Measurements from ENCODE around the gene PI4KB. TPM values are rescaled to one million over a fixed set of nuclear protein-coding genes. Genes with fewer than 3 reads are reported as not detected.
"Not testable (repeated sequence)": the region's sequence is repeated elsewhere in the genome, so short reads cannot be mapped to it uniquely, and the experiment has no call there.

Gene PI4KB
- total RNA-seq, 1 experiment from 2014 or later = 40.2 TPM

DNA sequence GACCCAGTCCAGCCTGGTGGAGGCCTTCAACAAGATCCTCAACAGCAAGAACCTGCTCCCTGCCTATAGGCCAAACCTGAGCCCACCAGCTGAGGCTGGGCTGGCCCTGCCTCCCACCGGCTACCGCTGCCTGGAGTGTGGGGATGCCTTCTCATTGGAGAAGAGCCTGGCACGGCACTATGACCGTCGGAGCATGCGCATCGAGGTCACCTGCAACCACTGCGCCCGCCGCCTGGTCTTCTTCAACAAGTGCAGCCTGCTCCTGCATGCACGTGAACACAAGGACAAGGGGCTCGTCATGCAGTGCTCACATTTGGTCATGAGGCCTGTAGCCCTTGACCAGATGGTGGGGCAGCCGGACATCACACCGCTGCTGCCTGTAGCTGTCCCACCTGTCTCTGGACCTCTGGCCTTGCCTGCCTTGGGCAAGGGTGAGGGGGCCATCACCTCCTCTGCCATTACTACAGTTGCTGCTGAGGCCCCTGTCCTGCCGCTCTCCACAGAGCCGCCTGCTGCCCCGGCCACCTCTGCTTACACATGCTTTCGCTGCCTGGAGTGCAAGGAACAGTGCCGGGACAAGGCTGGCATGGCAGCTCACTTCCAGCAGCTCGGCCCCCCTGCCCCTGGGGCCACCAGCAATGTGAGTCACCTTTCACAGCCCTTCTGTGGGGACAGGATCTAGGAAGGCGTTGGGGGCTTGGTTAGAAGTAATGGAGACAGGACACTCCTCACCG lies 39.3 kb downstream of the PI4KB start:
- DNase-seq (ENCODE audit: low read depth) = no peak

DNA sequence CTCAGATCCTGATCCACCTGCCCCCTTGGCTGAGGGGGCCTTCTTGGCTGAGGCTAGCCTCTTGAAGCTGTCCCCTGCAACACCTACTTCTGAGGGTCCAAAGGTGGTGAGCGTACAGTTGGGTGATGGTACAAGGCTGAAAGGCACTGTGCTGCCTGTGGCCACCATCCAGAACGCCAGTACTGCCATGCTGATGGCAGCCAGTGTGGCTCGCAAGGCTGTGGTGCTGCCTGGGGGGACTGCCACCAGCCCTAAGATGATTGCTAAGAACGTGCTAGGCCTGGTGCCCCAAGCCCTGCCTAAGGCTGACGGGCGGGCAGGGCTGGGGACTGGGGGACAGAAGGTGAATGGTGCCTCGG lies 39.9 kb downstream of the PI4KB start:
- in situ Hi-C loops (cut with HindIII; ENCODE audit: low pct_unique_long_range_greater_than_20kb, low sequenced_read_pairs) = no loop called here
- DNase-seq (ENCODE audit: low read depth) = no peak

More for the DNA sequence above, 39.3 kb downstream of the PI4KB start:
- in situ Hi-C loops (cut with HindIII; ENCODE audit: low pct_unique_long_range_greater_than_20kb, low sequenced_read_pairs) = no loop called here

DNA sequence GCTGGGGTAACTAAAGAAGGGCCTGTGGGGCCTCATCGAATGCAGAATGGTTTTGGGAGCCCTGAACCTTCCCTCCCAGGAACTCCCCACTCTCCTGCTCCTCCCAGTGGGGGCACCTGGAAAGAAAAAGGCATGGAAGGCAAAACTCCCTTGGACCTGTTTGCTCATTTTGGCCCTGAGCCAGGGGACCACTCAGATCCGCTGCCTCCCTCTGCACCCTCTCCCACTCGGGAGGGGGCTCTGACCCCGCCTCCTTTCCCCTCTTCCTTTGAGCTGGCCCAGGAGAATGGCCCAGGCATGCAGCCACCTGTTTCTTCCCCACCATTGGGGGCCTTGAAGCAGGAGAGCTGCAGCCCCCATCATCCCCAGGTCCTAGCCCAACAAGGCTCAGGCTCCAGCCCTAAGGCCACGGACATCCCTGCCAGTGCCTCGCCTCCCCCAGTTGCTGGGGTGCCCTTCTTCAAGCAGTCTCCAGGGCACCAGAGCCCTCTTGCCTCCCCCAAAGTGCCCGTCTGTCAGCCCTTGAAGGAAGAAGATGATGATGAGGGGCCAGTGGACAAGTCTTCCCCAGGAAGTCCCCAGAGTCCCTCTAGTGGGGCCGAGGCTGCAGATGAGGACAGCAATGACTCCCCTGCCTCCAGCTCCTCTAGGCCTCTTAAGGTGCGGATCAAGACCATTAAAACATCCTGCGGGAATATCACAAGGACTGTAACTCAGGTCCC lies 40.4 kb downstream of the PI4KB start:
- in situ Hi-C loops (cut with HindIII; ENCODE audit: low pct_unique_long_range_greater_than_20kb, low sequenced_read_pairs) = no loop called here
- no peak for DNase-seq (ENCODE audit: low read depth)

DNA sequence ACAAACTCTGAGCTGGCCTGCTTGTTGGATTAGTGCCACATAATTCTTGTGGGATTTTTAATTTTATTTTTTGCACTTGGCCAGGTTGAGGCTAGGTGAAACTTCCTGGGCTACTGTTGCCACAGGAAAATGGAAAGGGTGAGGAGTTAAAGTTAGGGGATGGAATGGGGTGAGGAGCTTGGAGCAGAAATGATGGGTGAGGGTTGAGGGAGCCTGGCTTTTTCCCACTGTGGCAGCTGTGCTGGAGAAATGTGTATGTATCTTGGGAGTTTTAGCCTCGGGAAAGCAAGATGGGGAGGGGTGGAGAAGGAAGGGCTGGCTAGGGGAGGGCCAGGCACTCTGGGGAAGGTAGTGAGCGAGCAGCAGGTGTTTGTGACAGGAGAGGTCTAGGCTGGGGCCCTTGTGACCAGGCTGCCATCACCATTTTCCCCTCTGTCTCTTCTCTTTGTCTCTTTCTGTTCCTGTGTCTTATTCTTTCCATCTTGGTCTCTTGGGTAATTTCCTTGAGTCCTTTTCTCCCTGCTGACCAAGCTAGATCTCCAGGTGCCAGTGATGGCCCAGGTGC lies 43.1 kb downstream of the PI4KB start:
- in situ Hi-C loops (cut with HindIII; ENCODE audit: low pct_unique_long_range_greater_than_20kb, low sequenced_read_pairs) = no loop called here
- DNase-seq (ENCODE audit: low read depth) = no peak

DNA sequence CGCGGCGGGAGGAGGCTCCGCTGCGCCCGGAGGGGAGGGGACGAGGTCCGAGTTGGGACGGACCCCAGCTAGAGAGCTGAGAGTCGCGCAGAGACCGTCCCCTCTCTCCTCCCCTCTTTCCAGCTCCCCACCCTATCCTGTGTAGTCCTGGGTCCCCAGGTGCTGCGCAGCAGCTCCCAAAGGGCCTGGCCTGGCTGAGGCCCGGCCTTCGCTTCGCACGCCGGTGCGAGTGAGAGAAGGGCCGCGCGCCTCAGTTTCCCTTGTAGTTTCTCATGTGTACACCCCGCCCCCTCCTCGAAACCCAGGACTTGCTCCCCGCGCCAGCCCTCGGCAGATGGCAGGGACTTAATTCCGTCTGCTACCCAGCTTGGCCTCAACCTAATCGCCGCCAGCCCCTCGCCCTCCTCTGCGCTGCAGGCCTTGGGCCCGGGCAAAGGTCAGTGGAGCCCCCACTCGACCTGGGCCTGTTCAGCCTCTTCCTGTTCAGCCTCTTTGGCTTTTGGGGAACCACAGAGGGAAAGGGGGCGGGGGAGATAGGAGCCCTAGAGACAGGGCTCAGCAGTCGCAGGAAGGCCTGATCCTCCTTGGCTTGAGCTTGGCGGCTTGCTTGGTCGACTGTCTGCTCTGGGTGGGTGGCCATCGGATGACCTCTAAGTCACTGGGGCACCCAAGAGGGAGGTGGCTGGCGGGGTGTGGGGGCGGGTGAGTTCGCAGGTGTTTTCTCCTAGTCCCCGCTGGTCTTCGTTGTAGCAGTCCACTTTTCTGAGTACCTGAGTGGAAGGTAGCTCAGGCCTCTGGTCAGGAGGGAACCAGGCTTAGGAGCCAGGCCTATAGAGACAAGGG lies 44.1 kb downstream of the PI4KB start:
- DNase-seq (ENCODE audit: low read depth) = no peak
- in situ Hi-C loops (cut with HindIII; ENCODE audit: low pct_unique_long_range_greater_than_20kb, low sequenced_read_pairs) = no loop called here

DNA sequence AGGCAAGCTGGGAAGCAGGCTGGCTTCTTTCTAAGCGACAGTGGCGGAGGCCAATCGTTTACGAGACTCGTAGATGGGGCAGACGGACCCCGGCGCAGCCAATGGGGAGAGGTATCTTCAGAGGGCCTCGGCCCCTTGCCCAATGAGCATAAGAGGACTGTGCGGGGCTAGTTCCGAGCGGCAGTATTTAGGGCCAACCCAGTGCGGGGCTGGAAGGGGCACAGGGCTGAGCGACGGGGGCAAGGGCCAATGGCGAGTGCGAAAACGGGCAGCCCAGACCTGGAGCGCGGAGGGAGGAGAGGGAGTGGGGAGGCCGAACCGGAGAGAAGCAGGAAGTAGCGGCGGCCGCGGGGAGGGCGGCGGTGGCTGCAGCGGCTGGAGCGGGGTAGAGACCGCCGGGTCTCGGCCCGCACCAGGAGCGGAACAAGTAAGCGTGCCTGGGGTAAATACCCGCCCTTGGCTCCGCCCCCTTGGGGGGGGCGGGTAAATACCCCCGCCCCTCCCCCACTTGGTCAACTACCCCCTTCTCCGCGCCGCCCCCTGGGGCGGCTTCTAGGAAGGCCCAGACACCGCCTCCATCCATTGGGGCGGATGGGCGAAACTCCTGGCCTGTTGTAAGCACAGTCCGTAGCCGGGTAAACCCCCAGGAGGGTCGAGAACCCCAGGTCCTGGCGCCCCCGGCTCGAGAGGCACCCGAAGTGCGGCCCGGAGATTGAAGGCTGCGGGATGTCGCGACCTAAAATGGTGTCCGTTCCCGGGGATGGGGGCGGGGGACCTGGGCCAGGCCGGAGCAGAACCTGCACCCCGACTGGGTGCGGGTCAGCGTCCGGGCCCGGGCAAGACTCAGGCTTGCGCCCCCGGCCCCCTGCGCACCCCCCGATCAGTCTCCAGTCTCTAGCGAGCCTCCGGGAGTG lies 45.0 kb downstream of the PI4KB start, which contains the start of gene ZNF687:
ZNF687 (plus strand) TSS at position 331 of the 914 bp plus-strand sequence. CDS start 3,993 bp downstream, outside the sequence.
- in situ Hi-C loops (cut with HindIII; ENCODE audit: low pct_unique_long_range_greater_than_20kb, low sequenced_read_pairs) = no loop called here
- DNase-seq (ENCODE audit: low read depth) = peak; percentile 100

DNA sequence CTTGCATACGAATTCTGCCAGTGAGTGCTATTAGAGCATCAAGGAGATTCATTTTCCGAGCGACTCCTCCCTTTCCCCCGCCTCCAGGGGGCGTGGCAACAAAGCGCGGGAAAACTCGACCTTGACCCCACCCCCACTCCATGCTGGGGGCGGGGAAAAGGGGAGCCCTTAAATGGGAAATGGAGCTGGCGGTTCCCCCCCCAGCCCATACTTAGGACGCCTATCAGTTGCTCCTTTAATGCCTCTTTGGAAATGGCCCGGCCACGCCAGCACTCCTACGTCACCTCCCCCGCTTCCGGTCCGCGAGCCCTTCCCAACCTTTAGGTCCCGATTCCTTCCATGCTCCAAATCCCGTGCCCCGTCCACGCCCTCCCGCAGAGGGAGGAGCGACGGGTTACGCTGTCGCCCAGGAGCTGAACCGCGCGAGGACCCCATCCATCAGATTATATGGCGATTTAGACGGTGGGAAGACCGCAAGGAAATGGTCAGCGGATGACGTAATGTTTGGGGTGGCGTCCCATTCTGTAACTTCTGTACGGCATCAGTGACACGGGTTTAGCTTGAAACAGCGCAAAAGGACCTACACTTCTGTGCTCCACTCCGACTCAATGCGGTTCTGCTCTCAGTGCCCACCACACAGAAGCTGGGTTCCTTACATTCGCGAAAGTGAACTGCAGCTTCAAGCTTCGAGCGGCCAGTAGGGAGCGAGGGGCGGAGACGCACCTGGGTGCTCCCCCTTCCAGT lies 45.8 kb downstream of the PI4KB start:
- in situ Hi-C loops (cut with HindIII; ENCODE audit: low pct_unique_long_range_greater_than_20kb, low sequenced_read_pairs) = no loop called here
- DNase-seq (ENCODE audit: low read depth) = peak; percentile 99

- DNase-seq (ENCODE audit: low read depth) = no peak
- in situ Hi-C loops (cut with HindIII; ENCODE audit: low pct_unique_long_range_greater_than_20kb, low sequenced_read_pairs) = no loop called here
Measured at GRCh38 chr1:151277249-151277648, 50.0 kb downstream of the PI4KB start.

DNA sequence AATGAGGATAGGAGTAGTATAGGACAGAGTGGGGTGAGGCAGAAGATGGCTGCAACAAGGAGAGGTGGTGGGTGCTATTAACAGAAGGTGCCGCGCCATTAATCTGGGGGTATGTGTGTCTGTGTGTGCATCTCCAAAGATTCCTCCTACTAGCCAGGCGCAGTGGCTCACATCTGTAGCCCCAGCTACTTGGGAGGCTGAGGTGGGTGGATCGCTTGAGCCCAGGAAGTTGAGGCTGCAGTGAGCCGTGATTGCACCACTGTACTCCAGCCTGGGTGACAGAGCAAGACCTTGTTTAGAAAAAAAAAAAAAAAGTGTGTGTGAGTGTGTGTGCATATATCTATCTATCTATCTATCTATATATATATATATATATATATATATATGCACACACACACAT lies 51.9 kb downstream of the PI4KB start:
- in situ Hi-C loops (cut with HindIII; ENCODE audit: low pct_unique_long_range_greater_than_20kb, low sequenced_read_pairs); DNase-seq (ENCODE audit: low read depth): not testable (repeated sequence)

DNA sequence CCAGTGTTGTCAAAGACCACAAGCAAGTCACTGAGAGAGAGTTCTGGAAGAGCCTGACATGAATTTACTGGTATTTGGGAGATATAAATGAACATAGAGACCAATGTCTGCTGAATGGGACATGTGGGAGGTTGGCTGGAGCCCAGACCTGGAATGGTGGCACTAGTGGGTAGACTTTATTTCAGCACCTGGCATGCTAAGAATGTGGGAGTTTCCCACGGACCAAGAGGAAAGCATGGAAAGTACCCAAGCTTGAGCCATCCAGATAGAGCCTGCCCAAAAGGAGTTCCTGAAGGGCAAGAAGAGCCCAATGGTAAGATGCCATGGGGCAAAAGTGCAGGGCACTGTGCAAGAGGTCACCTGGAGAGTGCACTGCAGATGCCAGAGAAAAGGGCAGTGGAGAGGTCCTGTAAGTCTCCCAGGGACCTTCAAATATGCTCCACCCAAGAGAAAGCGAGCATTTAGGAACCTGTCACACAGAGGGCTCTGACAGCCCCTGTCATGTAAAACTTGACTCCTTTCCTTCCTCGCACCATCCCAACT lies 53.2 kb downstream of the PI4KB start:
- no peak for DNase-seq (ENCODE audit: low read depth)
- in situ Hi-C loops (cut with HindIII; ENCODE audit: low pct_unique_long_range_greater_than_20kb, low sequenced_read_pairs) = no loop called here

DNA sequence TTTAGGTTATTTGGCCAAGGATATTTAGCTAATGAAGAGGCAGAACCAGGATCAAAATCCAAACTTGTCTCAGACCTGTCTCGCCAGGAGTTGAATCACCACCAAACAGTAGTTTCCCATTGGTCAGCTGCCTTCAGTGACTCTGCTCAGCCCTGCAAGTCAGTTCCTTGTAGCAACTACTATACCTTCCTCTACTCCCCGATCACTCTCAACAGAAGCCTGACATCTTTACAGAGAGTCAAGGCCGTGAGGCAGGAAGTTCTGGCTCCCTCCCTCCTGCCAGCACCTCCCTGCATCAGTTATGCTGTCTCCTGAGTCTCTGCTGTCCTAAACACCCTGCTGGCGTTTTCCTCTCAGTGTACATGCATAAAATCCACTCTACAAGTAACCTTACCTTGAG lies 59.5 kb downstream of the PI4KB start:
- in situ Hi-C loops (cut with HindIII; ENCODE audit: low pct_unique_long_range_greater_than_20kb, low sequenced_read_pairs) = no loop called here
- DNase-seq (ENCODE audit: low read depth) = no peak

GRCh38 chr1:151266821-151267220 lies 60.4 kb downstream of the PI4KB start:
- in situ Hi-C loops (cut with HindIII; ENCODE audit: low pct_unique_long_range_greater_than_20kb, low sequenced_read_pairs) = no loop called here

DNA sequence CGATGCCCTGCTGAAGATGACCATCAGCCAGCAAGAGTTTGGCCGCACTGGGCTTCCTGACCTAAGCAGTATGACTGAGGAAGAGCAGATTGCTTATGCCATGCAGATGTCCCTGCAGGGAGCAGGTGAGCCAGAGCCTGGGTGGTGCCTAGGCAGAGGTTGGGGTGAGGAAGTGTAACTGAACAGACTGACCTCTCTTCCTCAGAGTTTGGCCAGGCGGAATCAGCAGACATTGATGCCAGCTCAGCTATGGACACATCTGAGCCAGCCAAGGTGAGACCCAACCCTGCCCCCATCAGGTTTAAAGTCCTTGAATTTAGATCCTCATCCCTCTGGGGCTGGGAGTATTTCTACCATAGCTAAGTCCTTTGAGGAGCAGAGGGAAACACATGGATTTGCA lies 60.9 kb downstream of the PI4KB start:
- in situ Hi-C loops (cut with HindIII; ENCODE audit: low pct_unique_long_range_greater_than_20kb, low sequenced_read_pairs) = no loop called here
- DNase-seq (ENCODE audit: low read depth) = no peak

More at GRCh38 chr1:151266821-151267220, 60.4 kb downstream of the PI4KB start:
- DNase-seq (ENCODE audit: low read depth) = no peak

- in situ Hi-C loops (cut with HindIII; ENCODE audit: low pct_unique_long_range_greater_than_20kb, low sequenced_read_pairs) = no loop called here
- no peak for DNase-seq (ENCODE audit: low read depth)
Measured at GRCh38 chr1:151265446-151266236, 61.6 kb downstream of the PI4KB start.

DNA sequence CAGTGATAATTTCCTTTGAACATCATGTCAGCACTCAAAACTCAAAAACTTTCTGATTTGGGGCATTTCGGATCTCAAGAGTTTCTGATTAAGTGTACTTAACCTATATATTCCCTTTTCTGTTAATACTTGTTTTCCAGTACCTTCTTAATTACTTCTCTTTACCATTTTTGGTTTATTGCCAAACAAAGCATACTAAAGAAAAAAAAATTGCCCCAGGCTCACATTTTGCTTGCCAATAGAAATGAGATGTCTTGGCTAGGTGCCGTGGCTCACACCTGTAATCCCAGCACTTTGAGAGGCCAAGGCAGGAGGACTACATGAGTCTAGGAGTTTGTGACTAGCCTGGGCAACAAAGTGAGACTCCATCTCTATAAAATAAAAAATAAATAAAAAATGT lies 67.9 kb downstream of the PI4KB start:
- in situ Hi-C loops (cut with HindIII; ENCODE audit: low pct_unique_long_range_greater_than_20kb, low sequenced_read_pairs) = no loop called here

GRCh38 chr1:151255381-151255780 lies 71.8 kb downstream of the PI4KB start:
- DNase-seq (ENCODE audit: low read depth) = peak; percentile 8
- in situ Hi-C loops (cut with HindIII; ENCODE audit: low pct_unique_long_range_greater_than_20kb, low sequenced_read_pairs) = no loop called here

More for the DNA sequence above, 67.9 kb downstream of the PI4KB start:
- DNase-seq (ENCODE audit: low read depth) = no peak

Data from Caki2 (cell line).